ENCODE measurements around the gene KRT9.

Gene KRT9

GRCh38 chr17:41518031-41518430 is 53.8 kb downstream of the KRT9 start:
- no peak overlapping the region for H3K4me3 ChIP-seq (ENCODE audit: low read length)
- TF ChIP-seq CTCF (conservative IDR thresholded peaks at IDR 0.05; ENCODE audit: low read depth, low read length) = no peak

GRCh38 chr17:41516830-41517283 is 55.0 kb downstream of the KRT9 start:
- no peak overlapping the region for H3K4me3 ChIP-seq (ENCODE audit: low read length)
- no peak for TF ChIP-seq CTCF (conservative IDR thresholded peaks at IDR 0.05; ENCODE audit: low read depth, low read length)

More at GRCh38 chr17:41518031-41518430, 53.8 kb downstream of the KRT9 start:
- DNase-seq (ENCODE audit: low read depth) = no peak

GRCh38 chr17:41516147-41516829 is 55.6 kb downstream of the KRT9 start:
- TF ChIP-seq CTCF (conservative IDR thresholded peaks at IDR 0.05; ENCODE audit: low read depth, low read length) = no peak

More at GRCh38 chr17:41516830-41517283, 55.0 kb downstream of the KRT9 start:
- no peak for DNase-seq (ENCODE audit: low read depth)

More at GRCh38 chr17:41516147-41516829, 55.6 kb downstream of the KRT9 start:
- DNase-seq (ENCODE audit: low read depth) = no peak
- H3K4me3 ChIP-seq (ENCODE audit: low read length) = no peak overlapping the region

All from retinal pigment epithelial cell (primary cell).